PC-9 (cell line): ENCODE results near the gene SOAT2.

Experiments used
- CTCF ChIP-seq: fragments of 200-600 bp; sonication (generic); conservative IDR thresholded peaks from 2 replicates; pipeline ENCODE4 v1.6.1; 2017; ENCODE audit warnings: mixed run types, antibody characterized with exemption, mild to moderate bottlenecking, moderate library complexity
- EZH2 ChIP-seq: fragments of 200-600 bp; sonication (generic); IDR thresholded peaks from 2 replicates; pipeline ENCODE4 v1.8.0; 2017; ENCODE audit warnings: antibody characterized with exemption, low read depth

GRCh38 chr12:53105256-53105655 is 2.0 kb downstream of the SOAT2 start:
- TF ChIP-seq CTCF (no peak), EZH2 (no peak)
